Naive thymus-derived CD8-positive, alpha-beta T cell (primary cell): ENCODE measurements around the gene ST6GALNAC4. TPM values are rescaled to one million over a fixed set of nuclear protein-coding genes. Genes with fewer than 3 reads are reported as not detected.

Experiments used
- ATAC-seq, 2 donors: fragments of 150-1000 bp; cut with Tn5 transposase in 1 of 2; sonication (Bioruptor Pico), chemical (Tn5 transposase) in 1 of 2; 1 replicate in 1 of 2; 2 replicates in 1 of 2; pipeline ENCODE4 v1.10.0; 2021; ENCODE audit warnings: mild to moderate bottlenecking in 2 of 2, moderate library complexity in 2 of 2
- POLR2A ChIA-PET: fragments of 350-600 bp; sonication (Branson Sonifier 250); formaldehyde crosslinking; loops from one replicate; lab custom pipeline; 2021; ENCODE audit warnings: antibody characterized with exemption; lab: Charles Lee
- DNase-seq, 10 donors: peaks; one replicate each; pipeline versions ENCODE4 v3.0.0 to v3.0.0-alpha.2; 2020 to 2022
- H3K27ac Mint-ChIP-seq, 10 donors: one replicate each; pipeline ENCODE4 v1.8.0; 2020 to 2022; ENCODE audit warnings: mild to moderate bottlenecking in 10 of 10, mixed read lengths in 10 of 10, moderate library complexity in 4 of 10, inconsistent platforms in 1 of 10
- H3K27me3 Mint-ChIP-seq, 5 donors: one replicate each; pipeline ENCODE4 v1.8.0; 2021 to 2022; ENCODE audit warnings: mixed read lengths in 5 of 5
- H3K36me3 Mint-ChIP-seq, 3 donors: one replicate each; pipeline ENCODE4 v1.8.0; 2020 to 2022; ENCODE audit warnings: mixed read lengths in 3 of 3, mild to moderate bottlenecking in 2 of 3, inconsistent platforms in 1 of 3
- H3K4me1 Mint-ChIP-seq, 4 donors: one replicate each; pipeline ENCODE4 v1.8.0; 2021 to 2022; ENCODE audit warnings: mixed read lengths in 4 of 4
- H3K4me3 Mint-ChIP-seq, 10 donors: one replicate each; pipeline ENCODE4 v1.8.0; 2020 to 2022; ENCODE audit warnings: mild to moderate bottlenecking in 10 of 10, mixed read lengths in 10 of 10, moderate library complexity in 6 of 10, inconsistent platforms in 1 of 10
- H3K9me3 Mint-ChIP-seq, 9 donors: one replicate each; pipeline ENCODE4 v1.8.0; 2020 to 2022; ENCODE audit warnings: mixed read lengths in 9 of 9, mild to moderate bottlenecking in 3 of 9, inconsistent platforms in 1 of 9, moderate library complexity in 1 of 9
- polyA plus RNA-seq, 3 donors: library from polyadenylated mRNA; unstranded; fragments of 300-500 nt; fragmentation: Illumina TruSeq; gene quantifications; one replicate each; pipeline ENCODE4 v1.2.3, GENCODE V29; 2021
- total RNA-seq, 8 experiments: library from RNA in 2 of 8; stranded (reverse) in 2 of 8; gene quantifications; one replicate each; pipeline ENCODE4 v1.2.3 and lab custom pipeline; 2021 to 2026

Gene ST6GALNAC4
- total and polyA plus RNA-seq, 5 experiments from 2014 or later = 19.8 to 47.5 (median 34.4) TPM

- peaks cover 28 to 83% (median 61%) of the 10 kb centered on the region in 4 donors for H3K4me1 Mint-ChIP-seq
These were observed 29.1 kb upstream of the ST6GALNAC4 start for GRCh38 chr9:127945942-127946341.

GRCh38 chr9:127945338-127945737, 28.5 kb upstream of the ST6GALNAC4 start:
- peak overlapping the region in 1 of 10 donors; percentile 10 for H3K4me3 Mint-ChIP-seq
- peak overlapping the region in 7 of 10 donors; percentile 60 to 97 (median 76) for H3K27ac Mint-ChIP-seq
- H3K9me3 Mint-ChIP-seq = no peaks in the 10 kb centered on the region
- H3K4me1 Mint-ChIP-seq = peaks cover 23 to 76% (median 57%) of the 10 kb centered on the region in 4 donors
- H3K36me3 Mint-ChIP-seq = peaks cover 0 to 92% (median 16%) of the 10 kb centered on the region in 3 donors
- DNase-seq (no peak), ATAC-seq (no peak)
- POLR2A ChIA-PET = interaction anchor here (1.2 to 67.4 kb wide), 4 partner anchors 8 to 122 kb away, joined by 3 to 2190 read pairs (median 370); partner anchors contain the start of genes DPM2, EEIG1 and NAIF1
- no peaks in the 10 kb centered on the region for H3K27me3 Mint-ChIP-seq

More at GRCh38 chr9:127945942-127946341, 29.1 kb upstream of the ST6GALNAC4 start:
- Mint-ChIP-seq H3K27me3 (no peaks in the 10 kb centered on the region), H3K9me3 (no peaks in the 10 kb centered on the region), H3K4me3 (no peak overlapping the region), H3K36me3 (peaks cover 0 to 91% (median 17%) of the 10 kb centered on the region in 3 donors), H3K27ac (peak overlapping the region in 8 of 10 donors; percentile 35 to 97 (median 72))
- DNase-seq (no peak), ATAC-seq (no peak)
- POLR2A ChIA-PET = interaction anchor here (1.2 to 67.4 kb wide), 4 partner anchors 9 to 121 kb away, joined by 3 to 2190 read pairs (median 370); partner anchors contain the start of genes DPM2, EEIG1 and NAIF1

- H3K4me3 Mint-ChIP-seq = peak overlapping the region in 1 of 10 donors; percentile 21
- ATAC-seq = no peak
- H3K27me3 Mint-ChIP-seq = no peaks in the 10 kb centered on the region
- H3K36me3 Mint-ChIP-seq = peaks cover 0 to 91% (median 13%) of the 10 kb centered on the region in 3 donors
- H3K4me1 Mint-ChIP-seq = peaks cover 19 to 70% (median 52%) of the 10 kb centered on the region in 4 donors
- POLR2A ChIA-PET = interaction anchor here (0.5 to 67.4 kb wide), 6 partner anchors 8 to 126 kb away, joined by 3 to 2190 read pairs (median 8); partner anchors contain the start of genes DPM2 and EEIG1
- no peaks in the 10 kb centered on the region for H3K9me3 Mint-ChIP-seq
- peak overlapping the region in 9 of 10 donors; percentile 9 to 93 (median 66) for H3K27ac Mint-ChIP-seq
- no peak for DNase-seq
These were observed 27.9 kb upstream of the ST6GALNAC4 start for GRCh38 chr9:127944586-127945218.

- peak; percentile 61 to 89 (median 74) for DNase-seq
- Mint-ChIP-seq H3K27ac (peak overlapping the region; percentile 47 to 96 (median 92)), H3K36me3 (peaks cover 0 to 88% (median 13%) of the 10 kb centered on the region in 3 donors), H3K4me1 (peaks cover 18 to 65% (median 47%) of the 10 kb centered on the region in 4 donors), H3K9me3 (no peaks in the 10 kb centered on the region), H3K4me3 (peak overlapping the region in 7 of 10 donors; percentile 3 to 63 (median 26)), H3K27me3 (no peaks in the 10 kb centered on the region)
- ATAC-seq = peak; percentile 73 to 81
- POLR2A ChIA-PET = interaction anchor here (1.0 to 67.4 kb wide), 6 partner anchors 11 to 144 kb away, joined by 3 to 2190 read pairs (median 8); partner anchors contain the start of gene EEIG1
These were observed 26.9 kb upstream of the ST6GALNAC4 start for GRCh38 chr9:127943731-127944144.

GRCh38 chr9:127943011-127943662, 26.3 kb upstream of the ST6GALNAC4 start:
- Mint-ChIP-seq H3K36me3 (peaks cover 0 to 82% (median 13%) of the 10 kb centered on the region in 3 donors), H3K27ac (peak overlapping the region; percentile 47 to 96 (median 91)), H3K27me3 (no peaks in the 10 kb centered on the region), H3K9me3 (no peaks in the 10 kb centered on the region), H3K4me1 (peaks cover 16 to 59% (median 47%) of the 10 kb centered on the region in 4 donors), H3K4me3 (peak overlapping the region in 7 of 10 donors; percentile 7 to 76 (median 36))
- peak; percentile 3 for ATAC-seq
- POLR2A ChIA-PET = interaction anchor here (0.7 to 67.4 kb wide), 9 partner anchors 10 to 144 kb away, joined by 3 to 2190 read pairs (median 5); partner anchors contain the start of genes EEIG1, NAIF1 and PIP5KL1
- DNase-seq = no peak

GRCh38 chr9:127942216-127943010, 25.6 kb upstream of the ST6GALNAC4 start:
- DNase-seq = peak in 7 of 10 donors; percentile 33 to 65 (median 50)
- peaks cover 0 to 2% (median 0%) of the 10 kb centered on the region in 9 donors for H3K9me3 Mint-ChIP-seq
- peak overlapping the region in 6 of 10 donors; percentile 17 to 76 (median 40) for H3K4me3 Mint-ChIP-seq
- peak; percentile 35 to 38 for ATAC-seq
- peaks cover 14 to 58% (median 47%) of the 10 kb centered on the region in 4 donors for H3K4me1 Mint-ChIP-seq
- POLR2A ChIA-PET = interaction anchor here (0.7 to 67.4 kb wide), 8 partner anchors 9 to 163 kb away, joined by 3 to 2190 read pairs (median 8); partner anchors contain the start of genes EEIG1, NAIF1 and PIP5KL1
- H3K27me3 Mint-ChIP-seq = peaks cover 0 to 3% (median 0%) of the 10 kb centered on the region in 5 donors
- H3K36me3 Mint-ChIP-seq = peaks cover 0 to 76% (median 11%) of the 10 kb centered on the region in 3 donors
- H3K27ac Mint-ChIP-seq = peak overlapping the region; percentile 47 to 95 (median 86)

GRCh38 chr9:127941961-127942215, 25.0 kb upstream of the ST6GALNAC4 start:
- ATAC-seq (no peak), DNase-seq (no peak)
- Mint-ChIP-seq H3K4me1 (peaks cover 19 to 62% (median 49%) of the 10 kb centered on the region in 4 donors), H3K27me3 (peaks cover 0 to 3% (median 0%) of the 10 kb centered on the region in 5 donors), H3K36me3 (peaks cover 0 to 71% (median 8%) of the 10 kb centered on the region in 3 donors), H3K27ac (peak overlapping the region in 6 of 10 donors; percentile 32 to 95 (median 80)), H3K9me3 (peaks cover 0 to 5% (median 0%) of the 10 kb centered on the region in 9 donors), H3K4me3 (peak overlapping the region in 1 of 10 donors; percentile 15)
- POLR2A ChIA-PET = interaction anchor here (0.9 to 67.4 kb wide), 6 partner anchors 9 to 163 kb away, joined by 5 to 2190 read pairs (median 10); partner anchors contain the start of genes EEIG1, NAIF1 and PIP5KL1

- Mint-ChIP-seq H3K4me3 (peak overlapping the region in 1 of 10 donors; percentile 15), H3K27me3 (peaks cover 0 to 3% (median 0%) of the 10 kb centered on the region in 5 donors), H3K9me3 (peaks cover 0 to 5% (median 0%) of the 10 kb centered on the region in 9 donors), H3K27ac (peak overlapping the region in 9 of 10 donors; percentile 40 to 95 (median 78)), H3K4me1 (peaks cover 24 to 63% (median 53%) of the 10 kb centered on the region in 4 donors), H3K36me3 (peaks cover 0 to 65% (median 8%) of the 10 kb centered on the region in 3 donors)
- POLR2A ChIA-PET = interaction anchor here (0.6 to 67.4 kb wide), 7 partner anchors 8 to 164 kb away, joined by 3 to 2190 read pairs (median 8); partner anchors contain the start of genes EEIG1, NAIF1 and PIP5KL1
- DNase-seq (no peak), ATAC-seq (no peak)
These were observed 24.5 kb upstream of the ST6GALNAC4 start for GRCh38 chr9:127941062-127941960.

GRCh38 chr9:127940593-127940992, 23.8 kb upstream of the ST6GALNAC4 start:
- DNase-seq (no peak), ATAC-seq (no peak)
- Mint-ChIP-seq H3K27ac (peak overlapping the region in 9 of 10 donors; percentile 36 to 84 (median 61)), H3K36me3 (peaks cover 0 to 58% (median 8%) of the 10 kb centered on the region in 3 donors), H3K9me3 (peaks cover 0 to 5% (median 0%) of the 10 kb centered on the region in 9 donors), H3K4me3 (peak overlapping the region in 1 of 10 donors; percentile 10), H3K4me1 (peaks cover 30 to 64% (median 58%) of the 10 kb centered on the region in 4 donors), H3K27me3 (peaks cover 0 to 3% (median 0%) of the 10 kb centered on the region in 5 donors)
- POLR2A ChIA-PET = interaction anchor here (0.6 to 67.4 kb wide), 5 partner anchors 11 to 126 kb away, joined by 3 to 2190 read pairs (median 8); partner anchors contain the start of genes EEIG1, NAIF1 and PIP5KL1

- H3K4me1 Mint-ChIP-seq = peaks cover 31 to 61% (median 57%) of the 10 kb centered on the region in 4 donors
- peak overlapping the region in 9 of 10 donors; percentile 31 to 84 (median 63) for H3K4me3 Mint-ChIP-seq
- H3K36me3 Mint-ChIP-seq = peaks cover 0 to 37% (median 2%) of the 10 kb centered on the region in 3 donors
- peaks cover 0 to 5% (median 0%) of the 10 kb centered on the region in 9 donors for H3K9me3 Mint-ChIP-seq
- no peak for DNase-seq
- POLR2A ChIA-PET = interaction anchor here (0.6 to 67.4 kb wide), 5 partner anchors 9 to 137 kb away, joined by 3 to 2190 read pairs (median 17); partner anchors contain the start of genes EEIG1, PIP5KL1 and ST6GALNAC4
- peak overlapping the region in 9 of 10 donors; percentile 75 to 97 (median 87) for H3K27ac Mint-ChIP-seq
- H3K27me3 Mint-ChIP-seq = peaks cover 0 to 3% (median 0%) of the 10 kb centered on the region in 5 donors
- ATAC-seq = no peak
These were observed 21.5 kb upstream of the ST6GALNAC4 start for GRCh38 chr9:127938298-127938690.
